Ishikawa (cell line): ENCODE data around the gene COA7.

ENCODE experiments used
- CEBPB ChIP-seq: IDR thresholded peaks from 2 replicates; pipeline ENCODE4 v1.6.1; 2012
- CREB1 ChIP-seq: IDR thresholded peaks from 2 replicates; pipeline ENCODE4 v1.6.1; 2012; ENCODE audit warnings: low read depth
- EGR1 ChIP-seq: IDR thresholded peaks from 2 replicates; pipeline ENCODE4 v1.6.1; 2012
- EP300 ChIP-seq: IDR thresholded peaks from 2 replicates; pipeline ENCODE4 v1.6.1; 2012; ENCODE audit warnings: borderline replicate concordance
- FOXM1 ChIP-seq: IDR thresholded peaks from 2 replicates; pipeline ENCODE4 v1.6.1; 2012; ENCODE audit warnings: low read depth, borderline replicate concordance
- MAX ChIP-seq: IDR thresholded peaks from 2 replicates; pipeline ENCODE4 v1.6.1; 2012
- NFIC ChIP-seq: IDR thresholded peaks from 2 replicates; pipeline ENCODE4 v1.6.1; 2012
- RAD21 ChIP-seq: IDR thresholded peaks from 2 replicates; pipeline ENCODE4 v1.6.1; 2012; ENCODE audit warnings: low read depth
- REST ChIP-seq: IDR thresholded peaks from 2 replicates; pipeline ENCODE4 v1.6.1; 2012; ENCODE audit warnings: low read depth, mild to moderate bottlenecking
- TAF1 ChIP-seq: IDR thresholded peaks from 2 replicates; pipeline ENCODE4 v1.6.1; 2012; ENCODE audit warnings: low read depth, mild to moderate bottlenecking
- TCF12 ChIP-seq: IDR thresholded peaks from 2 replicates; pipeline ENCODE4 v1.6.1; 2012; ENCODE audit warnings: low read depth
- TEAD4 ChIP-seq: IDR thresholded peaks from 2 replicates; pipeline ENCODE4 v1.6.1; 2012
- USF1 ChIP-seq: IDR thresholded peaks from 2 replicates; pipeline ENCODE4 v1.6.1; 2012
- YY1 ChIP-seq: IDR thresholded peaks from 2 replicates; pipeline ENCODE4 v1.6.1; 2012; ENCODE audit warnings: low read depth
- ZBTB7A ChIP-seq: IDR thresholded peaks from 2 replicates; pipeline ENCODE4 v1.6.1; 2012; ENCODE audit warnings: low read depth

The COA7 gene

GRCh38 chr1:52658795-52659194 is 39.4 kb downstream of the COA7 start:
- no peak for TF ChIP-seq REST

GRCh38 chr1:52657702-52658101 is 40.4 kb downstream of the COA7 start:
- TF ChIP-seq YY1 (no peak), MAX (no peak), CEBPB (no peak), TAF1 (no peak), EP300 (no peak), CREB1 (no peak)

GRCh38 chr1:52654063-52654462 is 44.1 kb downstream of the COA7 start:
- TF ChIP-seq CEBPB (no peak), TAF1 (no peak), REST (no peak), USF1 (no peak), EGR1 (no peak), TCF12 (no peak), RAD21 (no peak), EP300 (no peak), NFIC (no peak), ZBTB7A (no peak), YY1 (no peak), TEAD4 (no peak), MAX (no peak), CREB1 (no peak), FOXM1 (no peak)

GRCh38 chr1:52653207-52653849 is 44.8 kb downstream of the COA7 start:
- no peak for TF ChIP-seq REST
- no peak for TF ChIP-seq EGR1
- TF ChIP-seq FOXM1, result no peak
- no peak for TF ChIP-seq TEAD4
- TF ChIP-seq ZBTB7A, result no peak
- TF ChIP-seq CEBPB, result no peak
- TF ChIP-seq NFIC, result no peak
- TF ChIP-seq TCF12, result no peak
- no peak for TF ChIP-seq MAX
- TF ChIP-seq CREB1, result no peak
- TF ChIP-seq YY1, result no peak
- no peak for TF ChIP-seq RAD21
- no peak for TF ChIP-seq EP300
- TF ChIP-seq TAF1, result no peak
- TF ChIP-seq USF1, result no peak

GRCh38 chr1:52651904-52652303 is 46.2 kb downstream of the COA7 start:
- TF ChIP-seq RAD21 (no peak), ZBTB7A (no peak), FOXM1 (no peak), CREB1 (no peak), TEAD4 (no peak), TCF12 (no peak), NFIC (no peak), YY1 (no peak), EGR1 (no peak), USF1 (no peak), EP300 (no peak), MAX (no peak), REST (no peak), TAF1 (no peak), CEBPB (no peak)
